Upper lobe of left lung (tissue), 4 donors: ENCODE measurements around the gene ADGRV1.

Experiments used
- POLR2A ChIP-seq, 4 donors: fragments of 450-650 bp; IDR thresholded peaks; one replicate each; pipeline ENCODE4 v1.5.1; 2016 to 2017; ENCODE audit warnings: antibody characterized with exemption in 4 of 4, mild to moderate bottlenecking in 2 of 4
- POLR2AphosphoS5 ChIP-seq, 2 donors: sonication (generic); formaldehyde crosslinking; IDR thresholded peaks; one replicate each; pipeline ENCODE4 v1.5.1; 2017; ENCODE audit warnings: antibody characterized with exemption in 2 of 2
- TF ChIP-seq, protein P1 (sequence below), 6 experiments: fragments of 450-650 bp in 4 of 6; fragments of 200-600 bp in 2 of 6; sonication (generic) in 2 of 6; IDR thresholded peaks; one replicate each; pipeline ENCODE4 v1.5.1; 2016 to 2019; ENCODE audit warnings: antibody characterized with exemption in 6 of 6

- TF ChIP-seq POLR2A (IDR thresholded peaks at IDR 0.05) (no peak), POLR2AphosphoS5 (IDR thresholded peaks at IDR 0.05) (no peak)
- TF ChIP-seq, protein P1, sequence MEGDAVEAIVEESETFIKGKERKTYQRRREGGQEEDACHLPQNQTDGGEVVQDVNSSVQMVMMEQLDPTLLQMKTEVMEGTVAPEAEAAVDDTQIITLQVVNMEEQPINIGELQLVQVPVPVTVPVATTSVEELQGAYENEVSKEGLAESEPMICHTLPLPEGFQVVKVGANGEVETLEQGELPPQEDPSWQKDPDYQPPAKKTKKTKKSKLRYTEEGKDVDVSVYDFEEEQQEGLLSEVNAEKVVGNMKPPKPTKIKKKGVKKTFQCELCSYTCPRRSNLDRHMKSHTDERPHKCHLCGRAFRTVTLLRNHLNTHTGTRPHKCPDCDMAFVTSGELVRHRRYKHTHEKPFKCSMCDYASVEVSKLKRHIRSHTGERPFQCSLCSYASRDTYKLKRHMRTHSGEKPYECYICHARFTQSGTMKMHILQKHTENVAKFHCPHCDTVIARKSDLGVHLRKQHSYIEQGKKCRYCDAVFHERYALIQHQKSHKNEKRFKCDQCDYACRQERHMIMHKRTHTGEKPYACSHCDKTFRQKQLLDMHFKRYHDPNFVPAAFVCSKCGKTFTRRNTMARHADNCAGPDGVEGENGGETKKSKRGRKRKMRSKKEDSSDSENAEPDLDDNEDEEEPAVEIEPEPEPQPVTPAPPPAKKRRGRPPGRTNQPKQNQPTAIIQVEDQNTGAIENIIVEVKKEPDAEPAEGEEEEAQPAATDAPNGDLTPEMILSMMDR (IDR thresholded peaks at IDR 0.05), result no peak
Measured at GRCh38 chr5:91090995-91091394, 532.4 kb downstream of the ADGRV1 start.
